Naive thymus-derived CD8-positive, alpha-beta T cell (primary cell): ENCODE measurements around the gene SLC39A6. TPM values are rescaled to one million over a fixed set of nuclear protein-coding genes. Genes with fewer than 3 reads are reported as not detected.

Source experiments
- ATAC-seq, 2 donors: fragments of 150-1000 bp; cut with Tn5 transposase in 1 of 2; sonication (Bioruptor Pico), chemical (Tn5 transposase) in 1 of 2; 1 replicate in 1 of 2; 2 replicates in 1 of 2; pipeline ENCODE4 v1.10.0; 2021; ENCODE audit warnings: mild to moderate bottlenecking in 2 of 2, moderate library complexity in 2 of 2
- POLR2A ChIA-PET: fragments of 350-600 bp; sonication (Branson Sonifier 250); formaldehyde crosslinking; loops from one replicate; lab custom pipeline; 2021; ENCODE audit warnings: antibody characterized with exemption; lab: Charles Lee
- DNase-seq, 10 donors: peaks; one replicate each; pipeline versions ENCODE4 v3.0.0 to v3.0.0-alpha.2; 2020 to 2022
- H3K27ac Mint-ChIP-seq, 10 donors: one replicate each; pipeline ENCODE4 v1.8.0; 2020 to 2022; ENCODE audit warnings: mild to moderate bottlenecking in 10 of 10, mixed read lengths in 10 of 10, moderate library complexity in 4 of 10, inconsistent platforms in 1 of 10
- H3K27me3 Mint-ChIP-seq, 5 donors: one replicate each; pipeline ENCODE4 v1.8.0; 2021 to 2022; ENCODE audit warnings: mixed read lengths in 5 of 5
- H3K36me3 Mint-ChIP-seq, 3 donors: one replicate each; pipeline ENCODE4 v1.8.0; 2020 to 2022; ENCODE audit warnings: mixed read lengths in 3 of 3, mild to moderate bottlenecking in 2 of 3, inconsistent platforms in 1 of 3
- H3K4me1 Mint-ChIP-seq, 4 donors: one replicate each; pipeline ENCODE4 v1.8.0; 2021 to 2022; ENCODE audit warnings: mixed read lengths in 4 of 4
- H3K4me3 Mint-ChIP-seq, 10 donors: one replicate each; pipeline ENCODE4 v1.8.0; 2020 to 2022; ENCODE audit warnings: mild to moderate bottlenecking in 10 of 10, mixed read lengths in 10 of 10, moderate library complexity in 6 of 10, inconsistent platforms in 1 of 10
- H3K9me3 Mint-ChIP-seq, 9 donors: one replicate each; pipeline ENCODE4 v1.8.0; 2020 to 2022; ENCODE audit warnings: mixed read lengths in 9 of 9, mild to moderate bottlenecking in 3 of 9, inconsistent platforms in 1 of 9, moderate library complexity in 1 of 9
- polyA plus RNA-seq, 3 donors: library from polyadenylated mRNA; unstranded; fragments of 300-500 nt; fragmentation: Illumina TruSeq; gene quantifications; one replicate each; pipeline ENCODE4 v1.2.3, GENCODE V29; 2021
- total RNA-seq, 8 experiments: library from RNA in 2 of 8; stranded (reverse) in 2 of 8; gene quantifications; one replicate each; pipeline ENCODE4 v1.2.3 and lab custom pipeline; 2021 to 2026

Gene SLC39A6
- total and polyA plus RNA-seq, 5 experiments from 2014 or later: 22.2 to 25.3 (median 22.9) TPM

GRCh38 chr18:36155851-36156757 lies 27.0 kb upstream of the SLC39A6 start:
- DNase-seq (no peak), ATAC-seq (no peak)
- no peaks in the 10 kb centered on the region for H3K27me3 Mint-ChIP-seq
- H3K27ac Mint-ChIP-seq: peak overlapping the region in 2 of 10 donors; percentile 35 to 69
- no peak overlapping the region for H3K4me3 Mint-ChIP-seq
- H3K4me1 Mint-ChIP-seq: peaks cover 16 to 27% (median 22%) of the 10 kb centered on the region in 4 donors
- H3K36me3 Mint-ChIP-seq: peaks cover 4 to 94% (median 33%) of the 10 kb centered on the region in 3 donors
- H3K9me3 Mint-ChIP-seq: no peaks in the 10 kb centered on the region
- POLR2A ChIA-PET: interaction anchor here (1.3 kb wide), 1 partner anchor 26 kb away, joined by 5 read pairs; the partner anchor contains the start of gene ELP2

DNA sequence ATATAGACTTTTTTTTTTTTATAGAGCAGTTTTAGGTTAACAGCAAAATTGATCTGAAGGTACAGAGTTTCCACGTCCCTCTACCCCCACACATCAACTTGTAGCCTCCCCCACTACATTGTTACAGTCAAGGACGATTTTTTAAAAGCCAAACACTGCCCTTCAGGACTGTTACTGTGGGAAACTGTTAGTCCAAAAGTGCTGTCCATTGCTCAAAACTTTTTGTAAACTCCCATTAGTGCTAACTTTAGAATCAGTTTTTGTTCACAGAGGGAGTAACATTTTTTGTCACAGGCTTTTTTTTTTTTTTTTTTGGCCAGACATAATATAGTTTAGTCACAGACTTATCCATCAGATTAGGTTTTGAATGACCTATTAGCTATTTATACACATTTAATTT lies 24.6 kb upstream of the SLC39A6 start:
- ATAC-seq: no peak
- Mint-ChIP-seq H3K9me3 (no peaks in the 10 kb centered on the region), H3K27ac (no peak overlapping the region), H3K4me3 (no peak overlapping the region), H3K27me3 (no peaks in the 10 kb centered on the region), H3K36me3 (peaks cover 4 to 94% (median 22%) of the 10 kb centered on the region in 3 donors), H3K4me1 (peaks cover 27 to 34% (median 31%) of the 10 kb centered on the region in 4 donors)
- POLR2A ChIA-PET: interaction anchor here (0.7 to 1.1 kb wide), 2 partner anchors 25 kb away, joined by 3 to 4 read pairs; partner anchors contain the start of gene SLC39A6
- DNase-seq: no peak

DNA sequence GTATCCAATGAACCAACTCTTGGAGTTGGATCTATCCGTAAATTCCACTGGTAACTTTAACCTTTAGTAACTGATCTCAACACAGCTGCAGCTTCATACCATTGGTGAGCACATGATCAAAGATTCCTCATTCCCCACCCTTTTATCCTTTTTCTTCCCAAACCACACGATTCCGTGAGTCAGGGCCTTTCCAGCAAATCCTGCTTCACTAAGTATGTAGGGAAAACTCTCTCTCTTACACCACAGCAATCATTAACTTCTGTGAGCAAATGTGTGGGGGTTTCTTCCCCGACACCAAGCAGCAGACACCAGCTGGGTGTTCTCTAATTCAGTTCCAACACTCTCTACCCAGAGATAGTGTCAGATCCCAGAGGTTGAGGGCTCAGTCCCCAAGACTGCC lies 24.1 kb upstream of the SLC39A6 start:
- Mint-ChIP-seq H3K4me3 (no peak overlapping the region), H3K27me3 (no peaks in the 10 kb centered on the region), H3K27ac (peak overlapping the region in 3 of 10 donors; percentile 1 to 72 (median 33)), H3K36me3 (peaks cover 4 to 96% (median 20%) of the 10 kb centered on the region in 3 donors), H3K9me3 (no peaks in the 10 kb centered on the region), H3K4me1 (peaks cover 27 to 34% (median 28%) of the 10 kb centered on the region in 4 donors)
- no peak for DNase-seq
- POLR2A ChIA-PET: interaction anchor here (0.7 to 1.1 kb wide), 2 partner anchors 25 to 26 kb away, joined by 3 to 4 read pairs; partner anchors contain the start of gene SLC39A6
- no peak for ATAC-seq

DNA sequence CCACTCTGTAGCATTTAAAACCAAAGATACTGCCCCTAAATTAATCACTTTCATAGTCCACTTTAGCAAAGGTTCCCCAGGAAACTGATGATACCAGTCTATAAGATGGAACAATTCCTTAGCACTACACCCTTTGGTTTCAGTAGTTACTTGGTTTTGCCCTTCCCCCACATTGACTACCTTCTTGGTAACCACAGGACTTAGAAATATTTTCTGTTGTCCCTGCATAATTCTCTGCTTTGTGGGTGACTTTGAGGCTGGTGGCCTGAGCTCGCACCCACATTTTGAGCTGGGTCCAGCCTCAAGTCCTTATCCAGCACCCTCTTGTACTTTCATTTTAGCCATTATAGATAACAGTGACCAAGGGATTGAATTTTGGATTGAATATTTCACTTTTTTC lies 23.6 kb upstream of the SLC39A6 start:
- H3K27me3 Mint-ChIP-seq: no peaks in the 10 kb centered on the region
- no peak for DNase-seq
- H3K4me3 Mint-ChIP-seq: no peak overlapping the region
- POLR2A ChIA-PET: interaction anchor here (0.7 to 1.1 kb wide), 2 partner anchors 24 to 26 kb away, joined by 3 to 4 read pairs; partner anchors contain the start of gene SLC39A6
- H3K27ac Mint-ChIP-seq: peak overlapping the region in 3 of 10 donors; percentile 22 to 72 (median 42)
- H3K9me3 Mint-ChIP-seq: no peaks in the 10 kb centered on the region
- no peak for ATAC-seq
- H3K4me1 Mint-ChIP-seq: peaks cover 24 to 34% (median 26%) of the 10 kb centered on the region in 4 donors
- H3K36me3 Mint-ChIP-seq: peaks cover 4 to 96% (median 20%) of the 10 kb centered on the region in 3 donors

DNA sequence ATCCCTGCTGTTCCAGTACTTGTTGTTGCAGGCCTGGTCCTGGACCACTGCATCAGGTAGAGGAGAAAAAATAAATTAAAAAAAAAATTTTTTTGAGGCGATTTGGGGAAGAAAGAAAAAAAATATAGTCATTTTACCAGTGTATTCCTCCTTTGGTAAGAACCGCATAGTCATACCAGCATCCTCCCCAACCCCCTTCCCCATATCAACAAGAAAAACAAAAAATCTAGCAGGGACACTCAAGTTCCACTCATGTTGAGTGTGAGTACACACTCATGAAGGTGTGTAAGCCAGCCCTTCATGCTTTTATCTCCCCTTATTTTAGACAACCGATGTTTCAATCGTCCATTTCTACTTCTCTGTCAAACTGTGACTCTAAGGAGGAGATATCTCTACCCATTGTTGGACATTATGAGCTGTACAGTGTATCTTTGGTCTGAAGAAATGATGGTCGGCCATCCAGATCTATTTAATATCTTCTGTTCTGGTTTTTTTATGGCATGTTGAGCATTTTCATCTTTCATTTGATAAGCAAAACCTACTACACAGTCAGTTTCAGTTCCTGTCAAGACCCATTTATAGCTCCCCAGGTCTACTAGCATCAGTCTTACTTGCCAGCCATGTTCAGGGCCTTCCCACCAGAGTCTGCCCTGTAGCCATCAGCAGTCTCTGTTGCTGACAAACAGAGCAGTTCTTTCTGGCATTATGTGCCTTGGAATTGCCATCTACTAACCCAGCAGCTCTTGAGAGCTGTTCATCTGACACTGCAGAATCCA lies 20.6 kb upstream of the SLC39A6 start:
- DNase-seq: no peak
- POLR2A ChIA-PET: no interaction called here
- peak overlapping the region in 4 of 10 donors; percentile 19 to 46 (median 30) for H3K27ac Mint-ChIP-seq
- H3K9me3 Mint-ChIP-seq: no peaks in the 10 kb centered on the region
- ATAC-seq: no peak
- peaks cover 3 to 97% (median 25%) of the 10 kb centered on the region in 3 donors for H3K36me3 Mint-ChIP-seq
- peak overlapping the region in 1 of 10 donors; percentile 37 for H3K4me3 Mint-ChIP-seq
- no peaks in the 10 kb centered on the region for H3K27me3 Mint-ChIP-seq
- peaks cover 12 to 22% (median 20%) of the 10 kb centered on the region in 4 donors for H3K4me1 Mint-ChIP-seq

DNA sequence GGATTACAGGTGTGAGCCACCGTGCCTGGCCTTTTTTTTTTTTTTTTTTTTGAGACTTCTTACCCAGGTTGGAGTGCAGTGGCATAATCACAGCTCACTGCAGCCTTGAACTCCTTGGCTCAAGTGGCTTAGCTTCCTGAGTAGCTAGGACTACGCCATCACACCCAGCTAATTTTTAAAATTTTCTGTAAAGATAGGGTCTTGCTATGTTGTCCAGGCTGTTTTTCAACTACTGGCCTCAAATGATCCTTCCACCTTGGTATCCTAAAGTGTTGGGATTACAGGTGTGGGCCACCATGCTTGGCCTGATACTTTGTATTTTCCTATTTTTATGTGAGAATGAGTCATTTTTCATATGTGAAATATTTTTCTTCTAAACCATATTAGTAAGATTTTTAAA lies 14.3 kb upstream of the SLC39A6 start:
- H3K36me3 Mint-ChIP-seq: peaks cover 9 to 93% (median 24%) of the 10 kb centered on the region in 3 donors
- no peak for DNase-seq
- H3K27me3 Mint-ChIP-seq: no peaks in the 10 kb centered on the region
- peaks cover 0 to 6% (median 5%) of the 10 kb centered on the region in 4 donors for H3K4me1 Mint-ChIP-seq
- POLR2A ChIA-PET: no interaction called here
- no peak overlapping the region for H3K27ac Mint-ChIP-seq
- ATAC-seq: no peak
- no peaks in the 10 kb centered on the region for H3K9me3 Mint-ChIP-seq
- no peak overlapping the region for H3K4me3 Mint-ChIP-seq

DNA sequence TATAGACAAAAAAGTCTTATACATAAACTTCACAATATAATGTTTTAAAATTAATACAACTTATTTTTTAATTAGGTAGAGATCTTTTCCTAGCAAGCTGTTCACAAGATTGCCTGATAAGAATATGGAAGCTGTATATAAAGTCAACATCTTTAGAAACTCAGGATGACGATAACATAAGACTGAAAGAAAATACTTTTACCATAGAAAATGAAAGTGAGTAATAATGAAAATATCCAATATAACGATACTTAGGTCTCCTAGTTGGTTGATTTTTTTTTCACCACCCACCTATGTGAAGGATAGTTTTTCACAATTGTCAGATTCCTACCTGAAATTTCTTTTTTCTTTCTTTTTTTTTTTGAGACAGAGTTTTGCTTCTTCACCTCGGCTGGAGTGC lies 13.6 kb upstream of the SLC39A6 start:
- Mint-ChIP-seq H3K27ac (no peak overlapping the region), H3K4me3 (no peak overlapping the region), H3K4me1 (peaks cover 0 to 9% (median 5%) of the 10 kb centered on the region in 4 donors), H3K36me3 (peaks cover 9 to 93% (median 24%) of the 10 kb centered on the region in 3 donors), H3K27me3 (no peaks in the 10 kb centered on the region), H3K9me3 (no peaks in the 10 kb centered on the region)
- no peak for DNase-seq
- ATAC-seq: no peak
- POLR2A ChIA-PET: no interaction called here

DNA sequence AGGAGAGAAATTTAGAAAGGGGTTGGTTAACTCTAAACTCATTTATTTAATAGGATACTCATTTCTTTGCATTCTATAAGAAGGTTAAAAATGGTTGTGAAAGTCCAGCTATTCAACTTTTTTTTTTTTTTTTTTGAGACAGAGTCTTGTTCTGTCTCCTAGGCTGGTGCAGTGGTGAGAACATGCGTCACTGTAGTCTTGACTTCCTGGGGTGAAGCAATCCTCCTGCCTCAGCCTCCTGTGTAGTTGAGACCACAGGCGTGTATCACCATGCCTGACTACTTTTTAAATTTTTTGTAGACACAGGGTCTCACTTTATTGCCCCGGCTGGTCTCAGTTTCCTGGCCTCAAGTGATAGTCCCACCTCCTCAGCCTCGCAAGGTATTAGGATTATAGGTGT lies 12.4 kb upstream of the SLC39A6 start:
- H3K4me1 Mint-ChIP-seq: peaks cover 0 to 13% (median 5%) of the 10 kb centered on the region in 4 donors
- ATAC-seq (no peak), DNase-seq (no peak)
- no peaks in the 10 kb centered on the region for H3K9me3 Mint-ChIP-seq
- POLR2A ChIA-PET: interaction anchor here (0.9 kb wide), 1 partner anchor 9 kb away, joined by 5 read pairs; no protein-coding TSS in a partner anchor
- peak overlapping the region in 3 of 10 donors; percentile 7 to 47 (median 37) for H3K27ac Mint-ChIP-seq
- no peak overlapping the region for H3K4me3 Mint-ChIP-seq
- H3K36me3 Mint-ChIP-seq: peaks cover 9 to 93% (median 19%) of the 10 kb centered on the region in 3 donors
- H3K27me3 Mint-ChIP-seq: no peaks in the 10 kb centered on the region

DNA sequence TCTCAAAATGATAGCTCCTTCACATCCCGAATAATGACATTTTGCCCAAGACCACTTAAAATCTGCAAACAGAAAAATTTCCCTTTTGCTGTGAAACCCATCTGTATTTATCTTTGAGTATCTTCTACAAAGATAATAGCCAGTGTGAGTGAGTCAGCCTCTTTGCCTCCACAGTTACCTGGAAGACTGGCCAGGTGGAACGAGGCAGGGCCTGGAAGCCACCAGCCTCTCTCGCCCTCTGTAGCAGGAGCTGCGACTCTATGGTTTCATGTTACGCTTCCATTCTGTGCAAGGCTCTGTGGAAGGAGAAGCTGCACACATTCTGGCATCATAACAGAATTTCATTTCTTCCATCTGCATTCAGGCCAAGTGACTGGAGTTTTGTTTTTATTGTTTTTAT lies 10.1 kb upstream of the SLC39A6 start:
- DNase-seq (no peak), ATAC-seq (no peak)
- Mint-ChIP-seq H3K27ac (no peak overlapping the region), H3K36me3 (peaks cover 9 to 84% (median 10%) of the 10 kb centered on the region in 3 donors), H3K4me3 (no peak overlapping the region), H3K9me3 (no peaks in the 10 kb centered on the region), H3K4me1 (peaks cover 9 to 24% (median 16%) of the 10 kb centered on the region in 4 donors), H3K27me3 (no peaks in the 10 kb centered on the region)
- POLR2A ChIA-PET: interaction anchor here (1.0 to 1.8 kb wide), 2 partner anchors 9 to 11 kb away, joined by 3 to 5 read pairs; partner anchors contain the start of gene SLC39A6

GRCh38 chr18:36135264-36135663 lies 6.1 kb upstream of the SLC39A6 start:
- H3K4me1 Mint-ChIP-seq: peaks cover 25 to 54% (median 45%) of the 10 kb centered on the region in 4 donors
- POLR2A ChIA-PET: no interaction called here
- H3K4me3 Mint-ChIP-seq: no peak overlapping the region
- no peak for ATAC-seq
- peak overlapping the region in 3 of 10 donors; percentile 1 to 67 (median 21) for H3K27ac Mint-ChIP-seq
- H3K36me3 Mint-ChIP-seq: peaks cover 3 to 65% (median 5%) of the 10 kb centered on the region in 3 donors
- H3K9me3 Mint-ChIP-seq: no peaks in the 10 kb centered on the region
- H3K27me3 Mint-ChIP-seq: no peaks in the 10 kb centered on the region
- no peak for DNase-seq

DNA sequence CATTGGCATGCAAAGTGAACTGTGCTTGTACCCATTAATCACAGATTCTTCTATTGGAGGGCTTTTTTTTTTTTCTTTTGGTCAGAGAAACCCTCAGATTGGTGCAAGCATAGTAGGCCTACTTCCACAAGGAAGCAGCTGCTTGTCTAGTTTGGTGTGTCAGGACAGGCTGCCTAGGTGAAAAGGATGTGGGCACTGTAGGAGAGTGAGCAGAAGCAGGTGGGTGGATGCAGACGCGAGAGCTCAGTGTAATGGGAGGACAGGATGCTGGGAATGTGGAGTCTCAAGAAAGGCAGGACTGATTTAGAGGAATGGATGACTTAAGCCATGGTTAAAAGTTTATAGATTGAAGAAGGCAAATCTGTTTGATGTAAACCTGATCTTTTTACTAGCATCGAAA lies 3.6 kb upstream of the SLC39A6 start:
- Mint-ChIP-seq H3K27ac (peak overlapping the region in 9 of 10 donors; percentile 1 to 87 (median 73)), H3K9me3 (no peaks in the 10 kb centered on the region), H3K4me1 (peaks cover 29 to 62% (median 55%) of the 10 kb centered on the region in 4 donors), H3K4me3 (peak overlapping the region; percentile 32 to 98 (median 93)), H3K36me3 (peaks cover 0 to 41% (median 0%) of the 10 kb centered on the region in 3 donors), H3K27me3 (no peaks in the 10 kb centered on the region)
- ATAC-seq (no peak), DNase-seq (no peak)
- POLR2A ChIA-PET: interaction anchor here (0.7 to 1.2 kb wide), 2 partner anchors 9 to 700 kb away, joined by 3 to 5 read pairs; no protein-coding TSS in a partner anchor
